Heart right ventricle (tissue), 16 donors: ENCODE results near the gene RAB6A. TPM values are rescaled to one million over a fixed set of nuclear protein-coding genes. Genes with fewer than 3 reads are reported as not detected.

Experiments used
- ATAC-seq, 8 donors: fragments of 200-7000 bp; cut with Tn5 transposase; one replicate each; pipeline ENCODE4 v1.9.1; 2020; ENCODE audit warnings: mild to moderate bottlenecking in 8 of 8, moderate library complexity in 8 of 8, moderate number of reproducible peaks in 1 of 8
- DNase-seq, 2 donors: peaks; one replicate each; pipeline ENCODE4 v3.0.0-alpha.2; 2020
- H3K27ac ChIP-seq, 10 donors: fragments of 200-600 bp; sonication (generic) in 2 of 10; one replicate each; pipeline versions ENCODE4 v1.5.0 to v1.8.0; 2020 to 2022; ENCODE audit warnings: mild to moderate bottlenecking in 3 of 10
- H3K27me3 ChIP-seq, 7 donors: fragments of 200-600 bp; one replicate each; pipeline ENCODE4 v1.8.0; 2021 to 2022; ENCODE audit warnings: mild to moderate bottlenecking in 2 of 7
- H3K36me3 ChIP-seq, 9 donors: fragments of 200-600 bp; sonication (generic) in 1 of 9; one replicate each; pipeline versions ENCODE4 v1.5.0 to v1.8.0; 2020 to 2022; ENCODE audit warnings: mild to moderate bottlenecking in 2 of 9
- H3K4me1 ChIP-seq, 9 donors: fragments of 200-600 bp; sonication (generic) in 1 of 9; one replicate each; pipeline versions ENCODE4 v1.5.0 to v1.8.0; 2020 to 2022; ENCODE audit warnings: mild to moderate bottlenecking in 4 of 9
- H3K4me3 ChIP-seq, 10 donors: fragments of 200-600 bp; sonication (generic) in 2 of 10; one replicate each; pipeline versions ENCODE4 v1.5.0 to v1.8.0; 2020 to 2022; ENCODE audit warnings: mild to moderate bottlenecking in 7 of 10, moderate library complexity in 2 of 10
- H3K9me3 ChIP-seq, 11 donors: fragments of 200-600 bp in 10 of 11; sonication (generic) in 2 of 11; one replicate each; pipeline versions ENCODE4 v1.5.0 to v1.8.0; 2013 to 2022; ENCODE audit warnings: mild to moderate bottlenecking in 2 of 11, control low read depth in 1 of 11, moderate library complexity in 1 of 11
- WGBS, 2 donors: extraction: QIAGEN DNeasy Blood & Tissue Kit; methylation state at CpG; one replicate each; pipeline ENCODE4 v1.1.7; 2013; ENCODE audit warnings: inconsistent platforms in 1 of 2; 5-methylcytosine and 5-hydroxymethylcytosine counted together
- intact Hi-C, 10 donors: fragments of 100-400 bp; cut with DNase I; formaldehyde crosslinking; loops; one replicate each; pipeline versions ENCODE4 v1.11.1 to v1.14.2; 2022
- polyA plus RNA-seq, 2 donors: library from polyadenylated mRNA; stranded (reverse); fragments of 200-250 nt; gene quantifications; one replicate each; pipeline ENCODE4 v1.2.3, GENCODE V29; 2013
- total RNA-seq, 10 donors: library from RNA; stranded (reverse); fragmentation: NEBNext Ultra II Directional in 3 of 10; extraction: Animal tissue kit (Norgen Biotek cat#: 25700) in 3 of 10; gene quantifications; one replicate each; pipeline versions ENCODE4 v1.2.1 to v1.2.4, GENCODE V29; 2021 to 2023
- TF ChIP-seq, protein P1 (sequence below), 9 donors: fragments of 200-600 bp; sonication (generic) in 2 of 9; IDR thresholded peaks; one replicate each; pipeline versions ENCODE4 v1.5.0 to v1.8.0; 2021 to 2022; ENCODE audit warnings: antibody characterized with exemption in 9 of 9, mild to moderate bottlenecking in 5 of 9, moderate library complexity in 1 of 9
- donor health status: Arrhythmogenic right ventricular cardiomyopathy.
- donor health status: ischemic (EF 13 %, LVEDD 7.1; RV severe dilation, severe dysfunction).
- donor health status: healthy with polysubstance abuse.
- donor health status: DM: no; HTN: yes; CAD: no.
- donor health status: DM: no; HTN: no; CAD: no.
- donor health status: ischemic (EF 25% LVEDD 6.9; RV normal size, moderate dysfunction).
- donor health status: ischemic (EF 25% LVEDD 5.7; RV mildly dilated, moderate dysfunction).
- donor health status: healthy.
- donor health status: DM: yes; HTN: yes; CAD: no.
- donor health status: Ischemic cardiomyopathy.
- donor health status: ischemic (EF 35%, LVEDD 5.7; RV mildly dilated, moderate dysfunction).
- donor health status: nonischemic (EF 11% LVEDD 7.7; RV severe dilation, severe dysfunction).
- donor health status: DM: yes; HTN: yes; CAD: no.
- donor health status: PGD.
- donor health status: ischemic (EF 29% LVEDD 5.4; RV normal size, mild dysfunction).
- donor health status: nonischemic (EF 23%, LVEDD 6.1; RV moderate dilation, normal function).

The RAB6A gene
- total and polyA plus RNA-seq, 12 donors, result 39.1 to 137 (median 114) TPM

DNA sequence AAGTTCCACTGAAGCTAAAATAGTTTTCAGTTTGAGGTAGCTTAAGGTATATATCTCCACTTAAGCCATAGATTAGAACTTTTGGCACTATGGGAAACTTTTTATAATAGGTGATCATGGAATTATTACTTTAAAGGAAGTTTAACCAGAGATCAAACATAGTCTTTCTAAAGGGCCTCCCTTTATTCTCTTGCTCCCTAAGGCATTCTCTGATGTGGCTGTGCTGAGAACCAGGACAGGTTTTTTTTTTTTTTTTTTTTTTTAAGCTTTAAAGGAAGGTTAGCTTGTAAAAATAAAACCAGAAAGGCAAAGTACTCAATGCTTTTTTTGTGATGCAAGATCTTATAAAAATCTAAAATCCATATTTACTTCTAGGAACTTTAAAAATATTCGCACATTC lies 23.9 kb upstream of the RAB6A start:
- no peak for ATAC-seq
- Histone ChIP-seq H3K27me3 (no peaks in the 10 kb centered on the region), H3K27ac (no peak overlapping the region), H3K4me1 (peaks cover 0 to 24% (median 17%) of the 10 kb centered on the region in 9 donors), H3K36me3 (no peaks in the 10 kb centered on the region), H3K9me3 (no peaks in the 10 kb centered on the region), H3K4me3 (no peak overlapping the region)
- DNase-seq, result no peak
- TF ChIP-seq, protein P1, sequence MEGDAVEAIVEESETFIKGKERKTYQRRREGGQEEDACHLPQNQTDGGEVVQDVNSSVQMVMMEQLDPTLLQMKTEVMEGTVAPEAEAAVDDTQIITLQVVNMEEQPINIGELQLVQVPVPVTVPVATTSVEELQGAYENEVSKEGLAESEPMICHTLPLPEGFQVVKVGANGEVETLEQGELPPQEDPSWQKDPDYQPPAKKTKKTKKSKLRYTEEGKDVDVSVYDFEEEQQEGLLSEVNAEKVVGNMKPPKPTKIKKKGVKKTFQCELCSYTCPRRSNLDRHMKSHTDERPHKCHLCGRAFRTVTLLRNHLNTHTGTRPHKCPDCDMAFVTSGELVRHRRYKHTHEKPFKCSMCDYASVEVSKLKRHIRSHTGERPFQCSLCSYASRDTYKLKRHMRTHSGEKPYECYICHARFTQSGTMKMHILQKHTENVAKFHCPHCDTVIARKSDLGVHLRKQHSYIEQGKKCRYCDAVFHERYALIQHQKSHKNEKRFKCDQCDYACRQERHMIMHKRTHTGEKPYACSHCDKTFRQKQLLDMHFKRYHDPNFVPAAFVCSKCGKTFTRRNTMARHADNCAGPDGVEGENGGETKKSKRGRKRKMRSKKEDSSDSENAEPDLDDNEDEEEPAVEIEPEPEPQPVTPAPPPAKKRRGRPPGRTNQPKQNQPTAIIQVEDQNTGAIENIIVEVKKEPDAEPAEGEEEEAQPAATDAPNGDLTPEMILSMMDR (IDR thresholded peaks at IDR 0.05), result no peak
- WGBS, 2 donors, result 96 to 98% methylated on average over 1 of the region's 1 CpG
- intact Hi-C loops, result loop anchor here in 4 of 10 donors (5.0 to 10.0 kb wide), 2 partner anchors 90 to 93 kb away; partner anchors contain the start of genes COA4 (in 4 of the 4) and PAAF1 (in 4 of the 4)

DNA sequence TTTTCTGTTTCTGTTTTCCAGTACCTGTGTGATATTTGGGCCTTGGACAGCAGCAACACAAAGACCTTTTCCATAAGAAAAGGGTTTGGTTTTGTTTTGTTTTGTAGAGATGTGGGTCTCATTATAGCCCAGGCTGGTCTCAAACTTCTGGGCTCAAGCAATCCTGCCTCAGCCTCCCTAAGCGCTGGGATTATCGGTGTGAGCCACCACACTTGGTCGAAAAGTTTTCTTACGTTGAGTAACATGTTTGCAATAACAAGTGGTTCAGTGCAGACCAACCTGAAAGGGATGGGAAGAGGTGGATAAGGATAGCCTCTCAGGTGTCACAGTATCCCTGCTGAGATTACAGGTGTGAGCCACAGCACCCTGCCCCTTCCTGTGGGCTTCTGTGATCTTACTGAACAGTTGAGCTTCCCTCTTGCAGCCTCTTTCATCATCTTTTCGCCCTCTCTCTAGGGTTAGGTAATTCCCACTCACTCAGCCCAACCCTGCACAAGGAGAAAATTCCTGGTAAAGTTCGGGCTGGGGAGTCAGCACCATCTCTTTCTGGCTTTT lies 23.3 kb upstream of the RAB6A start:
- H3K4me3 ChIP-seq, result no peak overlapping the region
- H3K4me1 ChIP-seq, result peaks cover 0 to 22% (median 16%) of the 10 kb centered on the region in 9 donors
- TF ChIP-seq, protein P1 (IDR thresholded peaks at IDR 0.05), result no peak
- no peaks in the 10 kb centered on the region for H3K27me3 ChIP-seq
- H3K36me3 ChIP-seq, result no peaks in the 10 kb centered on the region
- 84 to 88% methylated on average over 6 of the region's 6 CpGs for WGBS, 2 donors
- intact Hi-C loops, result loop anchor here in 2 of 10 donors (10.0 kb wide), 1 partner anchor 91 kb away; the partner anchor contains the start of genes COA4 (in 2 of the 2) and PAAF1 (in 2 of the 2)
- ATAC-seq, result no peak
- no peak overlapping the region for H3K27ac ChIP-seq
- DNase-seq, result no peak
- no peaks in the 10 kb centered on the region for H3K9me3 ChIP-seq

DNA sequence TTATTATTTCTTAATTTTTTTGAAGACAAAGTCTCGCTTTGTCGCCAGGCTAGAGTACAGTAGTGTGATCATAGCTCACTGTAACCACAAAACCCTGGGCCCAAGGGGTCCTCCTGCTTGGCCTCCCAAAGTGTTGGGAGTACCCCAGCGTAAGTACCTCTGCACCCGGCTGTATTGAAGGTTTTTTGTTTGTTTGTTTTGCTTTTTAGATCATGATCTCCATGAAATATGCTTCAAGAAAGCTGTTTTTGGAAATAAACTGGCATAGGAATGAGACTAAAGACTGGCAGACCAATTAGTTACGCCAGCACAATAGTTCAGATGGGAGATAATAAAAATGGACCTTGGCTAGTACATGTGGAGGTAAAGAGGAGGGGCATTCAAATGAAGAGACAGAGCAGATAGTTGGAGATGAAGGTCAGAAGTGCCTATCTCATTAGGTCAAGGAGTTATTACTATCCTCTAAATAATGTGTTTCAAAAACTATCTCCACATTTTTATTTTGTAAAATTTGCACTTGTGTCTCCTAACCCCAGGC lies 22.7 kb upstream of the RAB6A start:
- intact Hi-C loops, result loop anchor here in 2 of 10 donors (10.0 kb wide), 1 partner anchor 91 kb away; the partner anchor contains the start of genes COA4 (in 2 of the 2) and PAAF1 (in 2 of the 2)
- Histone ChIP-seq H3K27me3 (no peaks in the 10 kb centered on the region), H3K36me3 (no peaks in the 10 kb centered on the region), H3K4me1 (peaks cover 0 to 22% (median 12%) of the 10 kb centered on the region in 9 donors), H3K27ac (no peak overlapping the region), H3K4me3 (no peak overlapping the region), H3K9me3 (no peaks in the 10 kb centered on the region)
- DNase-seq (no peak), ATAC-seq (no peak)
- 88 to 89% methylated on average over 5 of the region's 5 CpGs for WGBS, 2 donors
- TF ChIP-seq, protein P1 (IDR thresholded peaks at IDR 0.05), result no peak

DNA sequence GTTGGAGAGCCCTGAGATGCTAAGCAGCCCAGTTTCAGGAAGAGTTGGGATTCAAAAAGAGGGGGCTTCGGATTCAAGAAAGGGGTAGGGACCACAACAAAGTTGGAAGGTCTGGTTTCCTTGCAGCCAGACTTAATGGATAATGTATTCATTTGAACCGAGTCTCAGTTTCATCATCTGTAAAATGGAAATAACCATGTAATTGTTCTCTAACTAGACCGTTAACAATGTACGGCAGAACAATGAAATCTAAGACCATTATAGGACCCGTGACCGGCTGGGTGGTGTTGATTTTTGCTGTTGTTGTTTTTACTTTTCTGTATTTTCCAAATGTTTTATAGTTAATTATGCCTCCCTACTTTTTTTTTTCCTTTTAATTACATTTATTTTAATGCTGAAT lies 20.4 kb upstream of the RAB6A start:
- ATAC-seq (no peak), DNase-seq (no peak)
- Histone ChIP-seq H3K4me3 (no peak overlapping the region), H3K36me3 (no peaks in the 10 kb centered on the region), H3K9me3 (no peaks in the 10 kb centered on the region), H3K4me1 (peaks cover 0 to 12% (median 4%) of the 10 kb centered on the region in 9 donors), H3K27ac (no peak overlapping the region), H3K27me3 (no peaks in the 10 kb centered on the region)
- TF ChIP-seq, protein P1 (IDR thresholded peaks at IDR 0.05), result no peak
- 90 to 92% methylated on average over 6 of the region's 6 CpGs for WGBS, 2 donors
- intact Hi-C loops, result loop anchor here in 2 of 10 donors (10.0 kb wide), 1 partner anchor 93 kb away; the partner anchor contains the start of genes COA4 (in 2 of the 2) and PAAF1 (in 2 of the 2)
